Placental pericyte (primary cell): ENCODE results near the gene PABPC1L2A. TPM values are rescaled to one million over a fixed set of nuclear protein-coding genes. Genes with fewer than 3 reads are reported as not detected.

Experiments used
- total RNA-seq: library from RNA; depleted of rRNA; stranded (reverse); fragments of >200 nt; gene quantifications from 2 replicates; pipeline ENCODE4 v1.2.3, GENCODE V29; 2012

PABPC1L2A gene
- total RNA-seq: not detected in 2 replicates

DNA sequence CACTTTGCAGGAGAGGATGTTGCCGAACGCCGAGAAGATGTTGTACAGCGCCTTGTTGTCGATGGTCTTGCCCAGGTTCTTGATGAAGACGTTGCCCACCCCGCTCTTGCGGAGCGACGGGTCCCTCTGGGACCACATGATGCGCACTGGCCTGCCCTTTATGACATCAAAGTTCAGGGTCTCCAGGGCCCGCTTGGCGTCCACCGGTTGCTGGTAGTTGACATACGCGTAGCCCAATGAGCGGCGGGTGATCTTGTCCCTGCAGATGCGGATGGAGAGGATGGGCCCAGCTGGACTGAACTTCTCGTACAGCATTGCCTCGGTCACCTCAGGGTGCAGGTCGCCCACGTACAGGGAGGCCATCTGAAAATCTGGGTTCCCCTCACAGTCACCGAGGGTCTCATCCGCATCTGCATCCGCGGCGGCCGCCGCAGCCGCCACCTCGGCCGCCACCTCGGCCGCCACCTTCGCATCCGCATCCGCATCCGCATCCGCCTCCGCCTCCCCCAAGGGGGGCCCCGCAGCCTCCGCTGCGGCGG, at the start of gene PABPC1L2A:
Gene PABPC1L2A, minus strand, starts transcription at position 489 of the 539 bp plus-strand sequence. Its CDS starts 126 bp downstream, at position 363.

Other genes with a start within 250 kb of the PABPC1L2A start
- gene FAM236C, start 166.9 kb downstream of the PABPC1L2A start, total RNA-seq: not detected in 2 replicates
- gene FAM236A, start 141.3 kb downstream of the PABPC1L2A start, total RNA-seq: not detected in 2 replicates
- not detected in 2 replicates for gene DMRTC1, start 135.7 kb downstream of the PABPC1L2A start, total RNA-seq
- gene PABPC1L2B, start 76.6 kb downstream of the PABPC1L2A start, total RNA-seq: not detected in 2 replicates
- gene NAP1L2, start 135.3 kb upstream of the PABPC1L2A start, total RNA-seq: 0.29 TPM in 1 of 2 replicates, not detected in the other